Subcutaneous adipose tissue (tissue), 4 donors: ENCODE data around the gene PDIA5. TPM values are rescaled to one million over a fixed set of nuclear protein-coding genes. Genes with fewer than 3 reads are reported as not detected.

Experiments used
- CTCF ChIP-seq: fragments of 450-650 bp; IDR thresholded peaks from one replicate; pipeline ENCODE4 v1.5.1; 2016; ENCODE audit warnings: low read depth, mild to moderate bottlenecking, control low read depth, antibody characterized with exemption, moderate library complexity
- total RNA-seq, 4 donors: library from RNA; depleted of rRNA; stranded (reverse); fragments of >200 nt; gene quantifications; one replicate each; pipeline ENCODE4 v1.1.0, GENCODE V29; 2016

PDIA5 gene
- total RNA-seq, 4 donors from 2014 or later, result 5.9 to 20.3 (median 11.3) TPM

DNA sequence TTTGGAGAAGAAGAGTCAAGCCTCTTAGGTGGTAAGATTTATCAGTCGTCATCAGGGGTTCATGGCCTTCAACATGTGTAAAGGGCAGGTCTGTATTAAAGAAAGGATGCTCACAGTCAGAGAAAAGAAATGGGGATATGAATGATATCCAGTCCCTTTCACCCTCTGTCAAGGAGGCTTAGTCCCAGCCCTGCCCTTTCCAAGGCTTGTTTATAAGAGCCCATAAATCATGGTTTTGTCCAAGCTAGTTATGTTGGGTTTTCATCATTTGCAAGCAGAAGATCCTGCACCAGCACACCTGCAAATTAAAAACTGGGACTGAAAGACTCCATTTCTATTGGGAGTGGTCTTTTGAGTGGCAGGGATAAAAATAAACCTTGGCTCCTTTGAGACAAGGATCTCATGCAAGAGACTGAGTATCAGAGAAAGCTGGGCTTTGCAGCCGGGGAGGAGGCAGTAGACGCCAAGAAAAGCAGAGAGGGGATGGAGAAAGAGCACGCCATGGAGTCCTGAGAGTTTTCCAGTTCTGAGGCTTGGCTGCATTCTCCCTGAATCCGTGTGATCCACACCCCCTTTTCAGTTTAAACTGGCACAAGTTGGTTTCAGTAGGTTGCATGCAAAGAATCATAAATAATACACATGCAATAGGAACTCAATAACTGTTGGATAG lies 12.6 kb upstream of the PDIA5 start:
- no peak for TF ChIP-seq CTCF

DNA sequence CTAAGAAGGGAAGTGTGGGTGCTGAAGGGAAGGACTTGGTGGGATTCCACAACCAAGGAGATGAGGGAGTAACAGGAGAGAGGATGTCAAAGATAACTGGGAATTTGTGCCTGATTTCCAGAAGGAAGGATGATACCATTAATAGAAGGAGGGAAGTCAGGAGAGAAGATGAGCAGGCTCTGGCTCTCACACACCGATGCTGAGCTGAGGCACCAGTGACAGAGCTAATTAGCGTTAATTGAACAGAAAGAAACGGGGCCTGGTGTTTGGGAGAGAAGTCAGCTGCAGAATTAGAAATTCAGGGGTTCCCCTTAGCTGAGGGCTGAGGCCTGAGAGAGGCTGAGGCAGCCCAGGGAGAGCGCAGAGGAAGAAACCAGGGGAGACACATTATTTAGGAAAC lies 11.9 kb upstream of the PDIA5 start:
- no peak for TF ChIP-seq CTCF

- TF ChIP-seq CTCF, result no peak
Observed at GRCh38 chr3:123055352-123055751, 11.5 kb upstream of the PDIA5 start.

- no peak for TF ChIP-seq CTCF
Observed at GRCh38 chr3:123058505-123058904, 8.3 kb upstream of the PDIA5 start.

GRCh38 chr3:123060054-123060453 lies 6.8 kb upstream of the PDIA5 start:
- no peak for TF ChIP-seq CTCF

- no peak for TF ChIP-seq CTCF
Observed at GRCh38 chr3:123061856-123062255, 5.0 kb upstream of the PDIA5 start.

DNA sequence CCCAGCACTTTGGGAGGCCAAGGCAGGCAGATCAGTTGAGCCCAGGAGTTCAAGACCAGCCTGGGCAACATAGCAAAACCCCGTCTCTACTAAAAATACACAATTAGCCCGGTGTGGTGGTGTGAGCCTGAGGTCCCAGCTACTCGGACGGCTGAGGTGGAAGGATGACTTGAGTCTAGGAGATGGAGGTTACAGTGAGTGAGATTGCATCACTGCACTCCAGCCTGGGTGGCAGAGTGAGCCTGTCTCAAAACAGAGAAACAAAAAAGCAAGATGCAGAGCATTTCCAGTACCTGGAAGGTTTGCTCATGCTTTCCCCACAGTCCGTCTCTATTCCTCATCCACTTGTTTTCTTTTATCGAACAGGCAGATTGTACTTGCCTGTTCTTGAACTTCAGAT lies 3.8 kb upstream of the PDIA5 start:
- no peak for TF ChIP-seq CTCF
